ENCODE measurements around the gene ZNF524.
"Not testable (repeated sequence)": the region's sequence is repeated elsewhere in the genome, so short reads cannot be mapped to it uniquely, and the experiment has no call there.

Gene ZNF524

GRCh38 chr19:55599842-55600661 lies at the start of gene ZNF524:
Gene ZNF524 (plus strand): TSS chr19:55600288. CDS start chr19:55602113, 1,825 bp downstream.
- DNase-seq: peak; percentile 93 to 98

GRCh38 chr19:55550321-55550650 lies 49.8 kb upstream of the ZNF524 start:
- DNase-seq: no peak

GRCh38 chr19:55552206-55552605 lies 47.9 kb upstream of the ZNF524 start:
- no peak for DNase-seq

- no peak for DNase-seq
Observed at GRCh38 chr19:55552620-55553019, 47.5 kb upstream of the ZNF524 start.

GRCh38 chr19:55553217-55554182 lies 46.6 kb upstream of the ZNF524 start:
- DNase-seq: no peak

GRCh38 chr19:55554302-55554701 lies 45.8 kb upstream of the ZNF524 start:
- no peak for DNase-seq

GRCh38 chr19:55554741-55555152 lies 45.3 kb upstream of the ZNF524 start:
- DNase-seq: no peak

GRCh38 chr19:55559684-55560083 lies 40.4 kb upstream of the ZNF524 start:
- DNase-seq: no peak

GRCh38 chr19:55563261-55563690 lies 36.8 kb upstream of the ZNF524 start:
- no peak for DNase-seq

- DNase-seq: no peak
Observed at GRCh38 chr19:55566823-55567222, 33.3 kb upstream of the ZNF524 start.

GRCh38 chr19:55567708-55568328 lies 32.3 kb upstream of the ZNF524 start:
- DNase-seq: no peak

GRCh38 chr19:55569477-55569876 lies 30.6 kb upstream of the ZNF524 start:
- not testable (repeated sequence) for DNase-seq

GRCh38 chr19:55573929-55574328 lies 26.2 kb upstream of the ZNF524 start:
- not testable (repeated sequence) for DNase-seq

- no peak for DNase-seq
Observed at GRCh38 chr19:55576746-55577145, 23.3 kb upstream of the ZNF524 start.

GRCh38 chr19:55578031-55578760 lies 21.9 kb upstream of the ZNF524 start:
- DNase-seq: no peak

GRCh38 chr19:55578761-55579747 lies 21.0 kb upstream of the ZNF524 start:
- no peak for DNase-seq

- no peak for DNase-seq
Observed at GRCh38 chr19:55579766-55580621, 20.1 kb upstream of the ZNF524 start.

- peak; percentile 68 to 92 for DNase-seq
Observed at GRCh38 chr19:55580628-55581144, 19.4 kb upstream of the ZNF524 start, which contains the start of gene ZNF579. Gene ZNF579 (minus strand): TSS chr19:55580848. CDS start chr19:55579639, 1,209 bp downstream.

GRCh38 chr19:55581145-55581822 lies 18.8 kb upstream of the ZNF524 start:
- no peak for DNase-seq
